Measurements from ENCODE around the gene GRIA4.

DNA sequence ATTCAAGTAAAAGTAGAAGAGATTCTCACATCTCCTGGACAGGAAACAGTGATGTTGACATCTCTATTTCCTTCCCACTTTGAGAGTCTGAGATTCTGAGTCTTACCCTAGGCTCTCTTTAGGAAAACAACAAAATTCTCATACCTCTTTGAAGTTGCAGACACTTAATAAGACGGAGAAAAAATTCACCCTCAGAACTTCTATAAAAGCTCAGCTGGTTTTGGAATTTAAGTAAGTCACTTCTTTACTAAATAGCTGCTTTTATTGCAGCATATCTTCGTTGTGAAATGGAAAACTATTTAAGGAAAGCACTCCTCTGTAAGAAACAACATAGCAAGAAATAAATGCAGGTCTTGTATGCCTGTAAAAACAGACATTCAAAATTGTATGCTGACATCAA, 333.0 kb downstream of the GRIA4 start:
- TF ChIP-seq GATA2 (IDR thresholded peaks at IDR 0.05; ENCODE audit: low read depth, low read length), result no peak
- no peak for TF ChIP-seq GATA3 (IDR thresholded peaks at IDR 0.05; ENCODE audit: low read depth, low read length)
